ENCODE measurements around the gene VOPP1. TPM values are rescaled to one million over a fixed set of nuclear protein-coding genes. Genes with fewer than 3 reads are reported as not detected.

Gene VOPP1
- total and polyA plus RNA-seq, 2 of the 13 experiments (the other 11 are each of a cell fraction or from before 2014, with no cell fraction given) = 21.8 to 55.3 TPM

DNA sequence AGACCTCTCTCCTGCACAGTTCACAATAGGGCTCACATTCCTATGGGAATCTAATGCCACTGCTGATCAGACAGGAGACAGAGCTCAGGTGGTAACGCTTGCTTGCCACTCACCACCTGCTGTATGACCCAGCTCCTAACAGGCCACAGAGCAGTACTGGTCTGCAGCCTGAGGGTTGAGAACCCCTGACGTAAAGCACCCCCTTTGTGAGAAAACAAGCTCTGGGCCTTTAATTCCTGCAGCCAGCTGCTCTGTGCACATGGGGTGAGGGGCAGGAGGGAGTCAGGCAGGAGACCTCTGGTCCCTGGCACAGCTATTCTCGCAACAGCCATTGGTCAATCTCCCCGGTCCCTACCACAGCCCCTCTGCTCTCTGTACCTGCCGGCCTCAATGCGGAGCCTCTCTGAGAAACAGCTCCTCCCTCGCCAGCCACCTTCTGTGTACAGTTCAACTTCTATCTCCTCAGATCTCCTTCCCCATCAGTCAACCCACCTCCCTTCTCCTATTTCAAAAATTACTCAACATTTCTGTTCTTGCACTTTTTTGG is 105.2 kb downstream of the VOPP1 start (continued):
- TF ChIP-seq, protein P1, sequence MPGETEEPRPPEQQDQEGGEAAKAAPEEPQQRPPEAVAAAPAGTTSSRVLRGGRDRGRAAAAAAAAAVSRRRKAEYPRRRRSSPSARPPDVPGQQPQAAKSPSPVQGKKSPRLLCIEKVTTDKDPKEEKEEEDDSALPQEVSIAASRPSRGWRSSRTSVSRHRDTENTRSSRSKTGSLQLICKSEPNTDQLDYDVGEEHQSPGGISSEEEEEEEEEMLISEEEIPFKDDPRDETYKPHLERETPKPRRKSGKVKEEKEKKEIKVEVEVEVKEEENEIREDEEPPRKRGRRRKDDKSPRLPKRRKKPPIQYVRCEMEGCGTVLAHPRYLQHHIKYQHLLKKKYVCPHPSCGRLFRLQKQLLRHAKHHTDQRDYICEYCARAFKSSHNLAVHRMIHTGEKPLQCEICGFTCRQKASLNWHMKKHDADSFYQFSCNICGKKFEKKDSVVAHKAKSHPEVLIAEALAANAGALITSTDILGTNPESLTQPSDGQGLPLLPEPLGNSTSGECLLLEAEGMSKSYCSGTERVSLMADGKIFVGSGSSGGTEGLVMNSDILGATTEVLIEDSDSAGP (CRISPR knock-in tag; IDR thresholded peaks at IDR 0.05; ENCODE audit: borderline replicate concordance) = peak; percentile 79
- no peak for TF ChIP-seq MATR3 (CRISPR knock-in tag; IDR thresholded peaks at IDR 0.05)
- TF ChIP-seq HNF4G (IDR thresholded peaks at IDR 0.05; ENCODE audit: borderline replicate concordance, low read depth, low read length) = peak; percentile 62; the same call in 1 of the 2 replicates
- TF ChIP-seq HNF4G (CRISPR knock-in tag; IDR thresholded peaks at IDR 0.05; ENCODE audit: borderline replicate concordance, low read depth) = no peak
- TF ChIP-seq ZNF17 (CRISPR knock-in tag; IDR thresholded peaks at IDR 0.05) = no peak

DNA sequence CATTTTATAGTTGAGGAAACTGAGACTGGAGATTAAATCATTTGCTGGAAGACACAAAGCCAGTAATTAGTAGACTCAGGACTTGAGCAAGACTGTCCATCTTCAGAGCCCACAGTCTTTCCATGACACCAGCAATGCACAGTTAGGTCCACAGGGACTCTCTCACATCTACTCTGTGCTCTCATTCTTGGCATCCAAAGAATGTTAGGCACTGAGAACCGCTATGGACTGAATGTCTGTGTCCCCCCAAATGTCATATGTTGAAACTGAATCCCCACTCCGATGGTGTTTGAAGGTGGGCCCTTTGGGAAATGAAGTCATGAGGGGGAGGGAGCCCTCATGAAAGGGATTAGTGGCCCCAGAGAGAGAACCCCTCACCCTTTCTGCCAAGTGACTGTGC is 106.6 kb downstream of the VOPP1 start:
- peaks cover 5 to 17% of the 10 kb centered on the region in 2 experiments; a peak in 3 of 5 replicates for H3K36me3 ChIP-seq (replicated peaks in 1 of 2; ENCODE audit: control insufficient read depth in 1 of 2, insufficient read depth in 2 of 2, low read length in 2 of 2)
- ATAC-seq = no peak
- no peak for FAIRE-seq
- no peak overlapping the region for H3K27ac ChIP-seq (ENCODE audit: extremely low read length, insufficient read depth, low read length)
- in situ Hi-C loops (cut with HindIII; ENCODE audit: extremely low pct_ligation_motif_present, low pct_unique_long_range_greater_than_20kb) = no loop called here
- no peak overlapping the region for H2AFZ ChIP-seq (ENCODE audit: low read length)
- TF ChIP-seq GABPA (IDR thresholded peaks at IDR 0.05; ENCODE audit: low read depth, low read length) (no peak), GABPA (CRISPR knock-in tag; IDR thresholded peaks at IDR 0.05; ENCODE audit: low read depth) (no peak), EZH2 (conservative IDR thresholded peaks at IDR 0.05; ENCODE audit: low read depth, low read length) (no peak), MEIS1 (CRISPR knock-in tag; IDR thresholded peaks at IDR 0.05; ENCODE audit: borderline replicate concordance) (no peak), NFKB2 (CRISPR knock-in tag; IDR thresholded peaks at IDR 0.05; ENCODE audit: borderline replicate concordance) (no peak), ZNF672 (CRISPR knock-in tag; IDR thresholded peaks at IDR 0.05) (no peak), EP300 (IDR thresholded peaks at IDR 0.05; ENCODE audit: low read depth in 2 of 2, low read length in 2 of 2) (no peak), EP300 (CRISPR knock-in tag; IDR thresholded peaks at IDR 0.05; ENCODE audit: borderline replicate concordance) (no peak), HES4 (CRISPR knock-in tag; IDR thresholded peaks at IDR 0.05; ENCODE audit: borderline replicate concordance) (no peak), SOX6 (IDR thresholded peaks at IDR 0.05) (no peak), SOX6 (CRISPR knock-in tag; IDR thresholded peaks at IDR 0.05) (no peak), NR1H2 (CRISPR knock-in tag; IDR thresholded peaks at IDR 0.05; ENCODE audit: borderline replicate concordance, low read depth) (no peak), ZNF44 (CRISPR knock-in tag; IDR thresholded peaks at IDR 0.05) (no peak), ZSCAN25 (CRISPR knock-in tag; IDR thresholded peaks at IDR 0.05) (no peak)
- POLR2A ChIA-PET = no interaction called here
- no TSS peak for BruUV-seq (replicated peaks)
- H3K9ac ChIP-seq (ENCODE audit: insufficient read depth, low read depth, low read length) = no peak overlapping the region
- no peaks in the 10 kb centered on the region for H3K9me3 ChIP-seq (ENCODE audit: low read length)
- CTCF ChIA-PET (ENCODE audit: low intra/inter-chr PET ratio, low total read pairs) = no interaction called here
- DNase-seq (ENCODE audit: low spot score) = no peak
- no peak overlapping the region for H3K4me2 ChIP-seq (ENCODE audit: low read depth, low read length)
- H3K27me3 ChIP-seq (ENCODE audit: control insufficient read depth in 1 of 2, insufficient read depth in 2 of 2, low read length in 2 of 2) = no peaks in the 10 kb centered on the region
- no peaks in the 10 kb centered on the region for H4K20me1 ChIP-seq (ENCODE audit: insufficient read depth, low read length)
- 96% methylated on average over 2 of the region's 2 CpGs for WGBS (ENCODE audit: low lambda C conversion rate)
- H3K4me1 ChIP-seq (ENCODE audit: insufficient read depth, low read length) = peaks cover 13% of the 10 kb centered on the region
- no peak overlapping the region for H3K4me3 ChIP-seq (replicated peaks in 1 of 3; ENCODE audit: insufficient read depth in 1 of 3, low read depth in 2 of 3, low read length in 3 of 3)
- intact Hi-C loops (cut with micrococcal nuclease; ENCODE audit: unreplicated experiment) = no loop called here
- no peaks in the 10 kb centered on the region for H3K79me2 ChIP-seq (ENCODE audit: insufficient read depth, low read length)

Measured in HepG2 (cell line).